Measurements from ENCODE around the gene KRT76. TPM values are rescaled to one million over a fixed set of nuclear protein-coding genes. Genes with fewer than 3 reads are reported as not detected.
"Not testable (repeated sequence)": the region's sequence is repeated elsewhere in the genome, so short reads cannot be mapped to it uniquely, and the experiment has no call there.

The KRT76 gene
- total RNA-seq, 2 experiments from 2014 or later: not detected

GRCh38 chr12:52761802-52762201, 15.3 kb downstream of the KRT76 start:
- CTCF ChIA-PET: no interaction called here
- Mint-ChIP-seq H3K4me1 (no peaks in the 10 kb centered on the region), H3K27me3 (peaks cover 17% of the 10 kb centered on the region)

GRCh38 chr12:52761218-52761617, 15.9 kb downstream of the KRT76 start:
- H3K4me1 Mint-ChIP-seq; CTCF ChIA-PET; DNase-seq; ATAC-seq; H3K9me3 Mint-ChIP-seq (ENCODE audit: low read depth); H3K4me3 Mint-ChIP-seq; H3K36me3 Mint-ChIP-seq; H3K27ac Mint-ChIP-seq: not testable (repeated sequence)
- H3K27me3 Mint-ChIP-seq: peaks cover 15% of the 10 kb centered on the region

More at GRCh38 chr12:52761802-52762201, 15.3 kb downstream of the KRT76 start:
- ATAC-seq (no peak), DNase-seq (no peak)
- peaks cover 2% of the 10 kb centered on the region for H3K9me3 Mint-ChIP-seq (ENCODE audit: low read depth)
- no peaks in the 10 kb centered on the region for H3K36me3 Mint-ChIP-seq
- no peak overlapping the region for H3K4me3 Mint-ChIP-seq
- H3K27ac Mint-ChIP-seq: no peak overlapping the region

GRCh38 chr12:52760623-52761022, 16.5 kb downstream of the KRT76 start:
- H3K4me1 Mint-ChIP-seq: no peaks in the 10 kb centered on the region
- no peak for DNase-seq
- peaks cover 11% of the 10 kb centered on the region for H3K27me3 Mint-ChIP-seq
- ATAC-seq: no peak
- H3K9me3 Mint-ChIP-seq (ENCODE audit: low read depth): peaks cover 2% of the 10 kb centered on the region
- no peak overlapping the region for H3K27ac Mint-ChIP-seq
- no peaks in the 10 kb centered on the region for H3K36me3 Mint-ChIP-seq
- H3K4me3 Mint-ChIP-seq: no peak overlapping the region
- CTCF ChIA-PET: interaction anchor here (1.3 kb wide), 1 partner anchor 177 kb away, joined by 4 read pairs; no protein-coding TSS in a partner anchor

- no peak overlapping the region for H3K27ac Mint-ChIP-seq
- H3K4me1 Mint-ChIP-seq: no peaks in the 10 kb centered on the region
- peaks cover 2% of the 10 kb centered on the region for H3K9me3 Mint-ChIP-seq (ENCODE audit: low read depth)
- ATAC-seq (no peak), DNase-seq (no peak)
- CTCF ChIA-PET: interaction anchor here (1.0 to 1.3 kb wide), 2 partner anchors 12 to 176 kb away, joined by 3 to 4 read pairs; no protein-coding TSS in a partner anchor
- H3K4me3 Mint-ChIP-seq: no peak overlapping the region
- no peaks in the 10 kb centered on the region for H3K36me3 Mint-ChIP-seq
- H3K27me3 Mint-ChIP-seq: peaks cover 11% of the 10 kb centered on the region
Observed at GRCh38 chr12:52759695-52760094, 17.4 kb downstream of the KRT76 start.

GRCh38 chr12:52759218-52759617, 17.9 kb downstream of the KRT76 start:
- Mint-ChIP-seq H3K36me3 (no peaks in the 10 kb centered on the region), H3K27ac (no peak overlapping the region), H3K4me1 (no peaks in the 10 kb centered on the region), H3K4me3 (no peak overlapping the region), H3K27me3 (peaks cover 11% of the 10 kb centered on the region), H3K9me3 (ENCODE audit: low read depth) (peaks cover 2% of the 10 kb centered on the region)
- no peak for DNase-seq
- ATAC-seq: no peak
- CTCF ChIA-PET: interaction anchor here (1.0 to 1.3 kb wide), 2 partner anchors 13 to 175 kb away, joined by 3 to 4 read pairs; no protein-coding TSS in a partner anchor

GRCh38 chr12:52757449-52758176, 19.5 kb downstream of the KRT76 start:
- H3K27ac Mint-ChIP-seq: no peak overlapping the region
- ATAC-seq (no peak), DNase-seq (no peak)
- CTCF ChIA-PET: no interaction called here
- H3K27me3 Mint-ChIP-seq: peaks cover 5% of the 10 kb centered on the region
- H3K4me3 Mint-ChIP-seq: no peak overlapping the region
- H3K36me3 Mint-ChIP-seq: no peaks in the 10 kb centered on the region
- H3K4me1 Mint-ChIP-seq: no peaks in the 10 kb centered on the region
- H3K9me3 Mint-ChIP-seq (ENCODE audit: low read depth): peaks cover 2% of the 10 kb centered on the region

GRCh38 chr12:52756281-52756960, 20.7 kb downstream of the KRT76 start:
- DNase-seq: no peak
- peaks cover 7% of the 10 kb centered on the region for H3K27me3 Mint-ChIP-seq
- H3K27ac Mint-ChIP-seq: no peak overlapping the region
- no peaks in the 10 kb centered on the region for H3K36me3 Mint-ChIP-seq
- no peaks in the 10 kb centered on the region for H3K4me1 Mint-ChIP-seq
- H3K4me3 Mint-ChIP-seq: no peak overlapping the region
- H3K9me3 Mint-ChIP-seq (ENCODE audit: low read depth): peaks cover under 1% of the 10 kb centered on the region
- CTCF ChIA-PET: interaction anchor here (0.8 kb wide), 1 partner anchor 12 kb away, joined by 3 read pairs; no protein-coding TSS in a partner anchor
- no peak for ATAC-seq

- Mint-ChIP-seq H3K27ac (no peak overlapping the region), H3K4me1 (no peaks in the 10 kb centered on the region), H3K27me3 (peaks cover 7% of the 10 kb centered on the region), H3K36me3 (no peaks in the 10 kb centered on the region), H3K9me3 (ENCODE audit: low read depth) (no peaks in the 10 kb centered on the region), H3K4me3 (no peak overlapping the region)
- ATAC-seq: no peak
- CTCF ChIA-PET: interaction anchor here (0.8 kb wide), 1 partner anchor 13 kb away, joined by 3 read pairs; no protein-coding TSS in a partner anchor
- DNase-seq: no peak
Observed at GRCh38 chr12:52755533-52755932, 21.6 kb downstream of the KRT76 start.

- Mint-ChIP-seq H3K9me3 (ENCODE audit: low read depth) (no peaks in the 10 kb centered on the region), H3K27me3 (peaks cover 12% of the 10 kb centered on the region), H3K36me3 (no peaks in the 10 kb centered on the region), H3K4me3 (no peak overlapping the region), H3K4me1 (no peaks in the 10 kb centered on the region), H3K27ac (no peak overlapping the region)
- DNase-seq: no peak
- ATAC-seq: no peak
- CTCF ChIA-PET: no interaction called here
Observed at GRCh38 chr12:52754135-52754534, 23.0 kb downstream of the KRT76 start.

GRCh38 chr12:52753283-52753682, 23.9 kb downstream of the KRT76 start:
- Mint-ChIP-seq H3K27ac (no peak overlapping the region), H3K36me3 (no peaks in the 10 kb centered on the region), H3K27me3 (peaks cover 11% of the 10 kb centered on the region), H3K4me1 (peaks cover 3% of the 10 kb centered on the region), H3K4me3 (no peak overlapping the region), H3K9me3 (ENCODE audit: low read depth) (no peaks in the 10 kb centered on the region)
- ATAC-seq (no peak), DNase-seq (no peak)
- CTCF ChIA-PET: interaction anchor here (1.2 kb wide), 1 partner anchor 15 kb away, joined by 3 read pairs; no protein-coding TSS in a partner anchor

- peaks cover 3% of the 10 kb centered on the region for H3K4me1 Mint-ChIP-seq
- no peaks in the 10 kb centered on the region for H3K36me3 Mint-ChIP-seq
- H3K9me3 Mint-ChIP-seq (ENCODE audit: low read depth): no peaks in the 10 kb centered on the region
- CTCF ChIA-PET: interaction anchor here (1.2 kb wide), 1 partner anchor 16 kb away, joined by 3 read pairs; no protein-coding TSS in a partner anchor
- peaks cover 11% of the 10 kb centered on the region for H3K27me3 Mint-ChIP-seq
- DNase-seq (no peak), ATAC-seq (no peak)
- no peak overlapping the region for H3K4me3 Mint-ChIP-seq
- no peak overlapping the region for H3K27ac Mint-ChIP-seq
Observed at GRCh38 chr12:52752516-52752915, 24.6 kb downstream of the KRT76 start.

- H3K4me3 Mint-ChIP-seq: no peak overlapping the region
- no peaks in the 10 kb centered on the region for H3K36me3 Mint-ChIP-seq
- no peak overlapping the region for H3K27ac Mint-ChIP-seq
- H3K9me3 Mint-ChIP-seq (ENCODE audit: low read depth): no peaks in the 10 kb centered on the region
- H3K4me1 Mint-ChIP-seq: peaks cover 3% of the 10 kb centered on the region
- CTCF ChIA-PET: no interaction called here
- DNase-seq: no peak
- H3K27me3 Mint-ChIP-seq: peaks cover 11% of the 10 kb centered on the region
- ATAC-seq: no peak
Observed at GRCh38 chr12:52751795-52752194, 25.4 kb downstream of the KRT76 start.

- CTCF ChIA-PET, ATAC-seq: not testable (repeated sequence)
Observed at GRCh38 chr12:52750532-52750931, 26.6 kb downstream of the KRT76 start.

GRCh38 chr12:52749827-52750226, 27.3 kb downstream of the KRT76 start:
- Mint-ChIP-seq H3K36me3 (no peaks in the 10 kb centered on the region), H3K27ac (no peak overlapping the region), H3K27me3 (peaks cover 11% of the 10 kb centered on the region), H3K4me3 (no peak overlapping the region), H3K9me3 (ENCODE audit: low read depth) (no peaks in the 10 kb centered on the region), H3K4me1 (peaks cover 3% of the 10 kb centered on the region)
- ATAC-seq: no peak
- no peak for DNase-seq
- CTCF ChIA-PET: no interaction called here

More at GRCh38 chr12:52750532-52750931, 26.6 kb downstream of the KRT76 start:
- H3K9me3 Mint-ChIP-seq (ENCODE audit: low read depth); H3K27ac Mint-ChIP-seq; H3K36me3 Mint-ChIP-seq; H3K4me3 Mint-ChIP-seq; H3K4me1 Mint-ChIP-seq; DNase-seq: not testable (repeated sequence)
- H3K27me3 Mint-ChIP-seq: peaks cover 11% of the 10 kb centered on the region

Measured in activated CD8-positive, alpha-beta memory T cell treated with anti-CD3 and anti-CD28 coated beads, Interleukin-2, amount 10 ng/mL, durations not matched to agents 7 days and 5 days (primary cell).